HEK293 (cell line): ENCODE measurements around the gene MYOM3.

Experiments
- CTCF ChIA-PET: fragments of 350-600 bp; formaldehyde crosslinking; extraction: SDS; loops from one replicate; lab custom pipeline; 2021; ENCODE audit warnings: antibody characterized with exemption; lab: Yijun Ruan, JAX
- POLR2A ChIA-PET: fragments of 300-600 bp; formaldehyde crosslinking; extraction: SDS; loops from one replicate; lab custom pipeline; 2020; ENCODE audit warnings: antibody characterized with exemption, inconsistent platforms; lab: Yijun Ruan, JAX
- H3K27ac ChIP-seq: fragments of 200-500 bp; sonication (Bioruptor generic); 2 replicates; pipeline ENCODE4 v1.5.1; 2014; ENCODE audit warnings: low read depth, low read length, control low read depth, inconsistent platforms; ENCODE audit errors: extremely low read depth
- H3K36me3 ChIP-seq, 2 experiments: fragments of 200-500 bp in 1 of 2; sonication (Bioruptor generic) in 1 of 2; 1 replicate in 1 of 2; 2 replicates in 1 of 2; pipeline ENCODE4 v1.5.1; 2014 to 2017; ENCODE audit warnings: inconsistent platforms in 2 of 2, low read length in 2 of 2; ENCODE audit not compliant: control insufficient read depth in 2 of 2, insufficient read depth in 1 of 2
- H3K4me1 ChIP-seq: fragments of 200-500 bp; sonication (Bioruptor generic); 2 replicates; pipeline ENCODE4 v1.5.1; 2014; ENCODE audit warnings: mild to moderate bottlenecking, low read length, inconsistent platforms; ENCODE audit not compliant: control insufficient read depth, insufficient read depth
- H3K4me3 ChIP-seq: 2 replicates; pipeline ENCODE4 v1.5.1; 2011; ENCODE audit warnings: low read depth, mild to moderate bottlenecking, control low read depth, low read length, moderate library complexity
- H3K9me3 ChIP-seq: fragments of 200-500 bp; sonication (Bioruptor generic); 2 replicates; pipeline ENCODE4 v1.5.1; 2014; ENCODE audit warnings: low read depth, low read length, inconsistent platforms; ENCODE audit not compliant: control insufficient read depth, insufficient read depth
- HOXC10 ChIP-seq: sonication (generic); formaldehyde crosslinking; IDR thresholded peaks from 2 replicates; pipeline ENCODE4 v1.8.1; 2023; ENCODE audit warnings: mild to moderate bottlenecking, missing genetic modification reagents
- REST ChIP-seq: fragments of 450-650 bp; formaldehyde crosslinking; IDR thresholded peaks from 2 replicates; pipeline ENCODE4 v1.5.1; 2016; ENCODE audit warnings: missing biosample characterization, missing genetic modification characterization
- SP2 ChIP-seq: fragments of 450-650 bp; formaldehyde crosslinking; IDR thresholded peaks from 2 replicates; pipeline ENCODE4 v1.5.1; 2016; ENCODE audit warnings: missing biosample characterization, missing genetic modification characterization
- ZBTB1 ChIP-seq: fragments of 450-650 bp; formaldehyde crosslinking; IDR thresholded peaks from 2 replicates; pipeline ENCODE4 v1.5.1; 2016; ENCODE audit warnings: missing biosample characterization, missing genetic modification characterization
- ZBTB11 ChIP-seq: fragments of 450-650 bp; formaldehyde crosslinking; conservative IDR thresholded peaks from 2 replicates; pipeline ENCODE4 v1.5.1; 2016; ENCODE audit warnings: low read depth, missing biosample characterization, missing genetic modification characterization
- ZBTB20 ChIP-seq: fragments of 450-650 bp; formaldehyde crosslinking; IDR thresholded peaks from 2 replicates; pipeline ENCODE4 v1.5.1; 2016; ENCODE audit warnings: missing biosample characterization, missing genetic modification characterization
- ZFP37 ChIP-seq: fragments of 450-650 bp; formaldehyde crosslinking; IDR thresholded peaks from 2 replicates; pipeline ENCODE4 v1.5.1; 2016; ENCODE audit warnings: missing biosample characterization, missing genetic modification characterization
- ZNF148 ChIP-seq: fragments of 450-650 bp; formaldehyde crosslinking; IDR thresholded peaks from 2 replicates; pipeline ENCODE4 v1.5.0; 2017; ENCODE audit warnings: missing biosample characterization, missing genetic modification characterization, borderline replicate concordance
- ZNF274 ChIP-seq, 2 experiments: fragments of 200-500 bp in 1 of 2; fragments of 450-650 bp in 1 of 2; sonication (Bioruptor generic) in 1 of 2; formaldehyde crosslinking in 1 of 2; IDR thresholded peaks; 2 replicates each; pipeline versions ENCODE4 v1.5.1 to v1.6.1; 2014 to 2016; ENCODE audit warnings: borderline replicate concordance in 1 of 2, inconsistent platforms in 1 of 2, low read length in 1 of 2, missing biosample characterization in 1 of 2, missing genetic modification characterization in 1 of 2
- ZNF280C ChIP-seq: fragments of 450-650 bp; formaldehyde crosslinking; IDR thresholded peaks from 2 replicates; pipeline ENCODE4 v1.5.1; 2016; ENCODE audit warnings: missing biosample characterization, missing genetic modification characterization
- ZNF311 ChIP-seq: fragments of 450-650 bp; formaldehyde crosslinking; IDR thresholded peaks from 2 replicates; pipeline ENCODE4 v1.5.1; 2017; ENCODE audit warnings: missing biosample characterization, missing genetic modification characterization, borderline replicate concordance
- ZNF324 ChIP-seq: fragments of 450-650 bp; formaldehyde crosslinking; IDR thresholded peaks from 2 replicates; pipeline ENCODE4 v1.5.1; 2016; ENCODE audit warnings: missing biosample characterization, missing genetic modification characterization
- ZNF404 ChIP-seq: fragments of 450-650 bp; formaldehyde crosslinking; IDR thresholded peaks from 2 replicates; pipeline ENCODE4 v1.5.1; 2017; ENCODE audit warnings: missing biosample characterization, missing genetic modification characterization
- ZNF521 ChIP-seq: fragments of 450-650 bp; formaldehyde crosslinking; IDR thresholded peaks from 2 replicates; pipeline ENCODE4 v1.5.1; 2017; ENCODE audit warnings: missing biosample characterization, mild to moderate bottlenecking, missing genetic modification characterization
- ZNF791 ChIP-seq: fragments of 450-650 bp; formaldehyde crosslinking; IDR thresholded peaks from 2 replicates; pipeline ENCODE4 v1.5.1; 2016; ENCODE audit warnings: missing biosample characterization, missing genetic modification characterization

Gene MYOM3

GRCh38 chr1:24086466-24086865 lies 25.5 kb downstream of the MYOM3 start:
- Histone ChIP-seq H3K36me3 (no peaks in the 10 kb centered on the region), H3K9me3 (no peaks in the 10 kb centered on the region), H3K4me1 (no peaks in the 10 kb centered on the region), H3K27ac (no peak overlapping the region), H3K4me3 (no peak overlapping the region)
- CTCF ChIA-PET: no interaction called here
- TF ChIP-seq SP2 (tag by site-specific recombination) (no peak), ZBTB1 (tag by site-specific recombination) (no peak), ZNF280C (tag by site-specific recombination) (no peak), REST (tag by site-specific recombination) (no peak), HOXC10 (no peak), ZFP37 (no peak), ZNF311 (tag by site-specific recombination) (no peak), ZNF148 (tag by site-specific recombination) (no peak), ZNF324 (tag by site-specific recombination) (no peak)
- POLR2A ChIA-PET: no interaction called here

GRCh38 chr1:24085546-24085945 lies 26.4 kb downstream of the MYOM3 start:
- ChIA-PET CTCF (interaction anchor here (1.1 kb wide), 1 partner anchor 14 kb away, joined by 3 read pairs; no protein-coding TSS in a partner anchor), POLR2A (no interaction called here)
- Histone ChIP-seq H3K36me3 (no peaks in the 10 kb centered on the region), H3K9me3 (no peaks in the 10 kb centered on the region), H3K4me1 (no peaks in the 10 kb centered on the region), H3K4me3 (no peak overlapping the region), H3K27ac (no peak overlapping the region)
- TF ChIP-seq ZNF274 (IDR thresholded peaks at IDR 0.05; ENCODE audit: low read length): no peak
- TF ChIP-seq ZNF274 (tag by site-specific recombination; IDR thresholded peaks at IDR 0.05; ENCODE audit: borderline replicate concordance): no peak
- TF ChIP-seq ZNF404 (tag by site-specific recombination): no peak
- no peak for TF ChIP-seq ZBTB20 (tag by site-specific recombination)
- TF ChIP-seq ZNF791: no peak
- no peak for TF ChIP-seq ZBTB11 (tag by site-specific recombination)
- TF ChIP-seq ZNF521 (tag by site-specific recombination): no peak
